Measurements from ENCODE around the gene CD3D. TPM values are rescaled to one million over a fixed set of nuclear protein-coding genes. Genes with fewer than 3 reads are reported as not detected.

Gene CD3D
- polyA plus RNA-seq, 6 donors from 2014 or later, result 0.39 to 3.9 (median 3.0) TPM

DNA sequence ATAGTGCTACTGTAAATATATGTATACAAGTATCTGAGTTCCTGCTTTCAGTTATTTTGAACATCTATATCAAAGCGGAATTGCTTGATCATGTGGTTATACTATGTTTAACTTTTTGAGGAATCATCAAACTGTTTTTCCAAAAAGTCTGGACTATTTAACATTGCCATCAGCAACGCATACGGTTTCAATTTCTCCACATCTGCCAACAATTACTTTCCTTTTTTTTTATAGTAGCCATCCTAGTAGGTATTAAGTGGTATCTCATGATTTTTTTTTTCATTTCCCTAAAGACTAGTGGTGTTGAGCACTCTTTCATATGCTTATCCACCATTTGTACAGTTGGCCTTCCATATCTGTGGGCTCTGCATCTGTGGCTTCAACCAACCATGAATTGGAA, 15.6 kb upstream of the CD3D start:
- H3K27me3 Mint-ChIP-seq, result peaks cover 0 to 8% (median 0%) of the 10 kb centered on the region in 3 donors

DNA sequence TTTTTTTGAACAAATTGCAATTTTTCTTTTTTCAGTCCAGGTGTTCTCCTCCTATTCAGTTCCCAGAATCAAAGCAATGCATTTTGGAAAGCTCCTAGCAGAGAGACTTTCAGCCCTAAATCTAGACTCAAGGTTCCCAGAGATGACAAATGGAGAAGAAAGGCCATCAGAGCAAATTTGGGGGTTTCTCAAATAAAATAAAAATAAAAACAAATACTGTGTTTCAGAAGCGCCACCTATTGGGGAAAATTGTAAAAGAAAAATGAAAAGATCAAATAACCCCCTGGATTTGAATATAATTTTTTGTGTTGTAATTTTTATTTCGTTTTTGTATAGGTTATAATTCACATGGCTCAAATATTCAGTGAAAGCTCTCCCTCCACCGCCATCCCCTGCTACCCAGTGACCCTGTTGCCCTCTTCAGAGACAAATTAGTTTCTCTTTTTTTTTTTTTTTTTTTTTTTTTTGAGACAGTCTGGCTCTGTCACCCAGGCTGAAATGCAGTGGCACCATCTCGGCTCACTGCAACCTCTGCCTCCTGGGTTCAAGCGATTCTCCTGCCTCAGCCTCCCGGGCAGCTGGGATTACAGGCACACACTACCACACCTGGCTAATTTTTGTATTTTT, 10.7 kb upstream of the CD3D start:
- ATAC-seq (ENCODE audit: low read depth in 2 of 2), result peak in 1 of 2 donors; percentile 30
- H3K9me3 Mint-ChIP-seq, result no peaks in the 10 kb centered on the region
- DNase-seq, result peak; percentile 30
- H3K36me3 Mint-ChIP-seq, result no peaks in the 10 kb centered on the region
- H3K4me1 Mint-ChIP-seq, result peaks cover 0 to 2% (median 0%) of the 10 kb centered on the region in 3 donors
- H3K4me3 Mint-ChIP-seq, result no peak overlapping the region
- peaks cover 13 to 28% (median 20%) of the 10 kb centered on the region in 3 donors for H3K27me3 Mint-ChIP-seq
- peak overlapping the region in 1 of 6 donors; percentile 49 for H3K27ac Mint-ChIP-seq

More for the DNA sequence above, 15.6 kb upstream of the CD3D start:
- peaks cover 28 to 41% (median 32%) of the 10 kb centered on the region in 3 donors for H3K4me1 Mint-ChIP-seq
- peak overlapping the region in 1 of 6 donors; percentile 95 for H3K27ac Mint-ChIP-seq
- DNase-seq (no peak), ATAC-seq (ENCODE audit: low read depth in 2 of 2) (no peak)
- H3K4me3 Mint-ChIP-seq, result peak overlapping the region in 1 of 8 donors; percentile 98
- H3K9me3 Mint-ChIP-seq, result peaks cover 0 to 3% (median 0%) of the 10 kb centered on the region in 7 donors
- no peaks in the 10 kb centered on the region for H3K36me3 Mint-ChIP-seq

- peaks cover 2 to 5% (median 4%) of the 10 kb centered on the region in 3 donors for H3K4me1 Mint-ChIP-seq
These were observed 7.0 kb upstream of the CD3D start for GRCh38 chr11:118349475-118349874.

DNA sequence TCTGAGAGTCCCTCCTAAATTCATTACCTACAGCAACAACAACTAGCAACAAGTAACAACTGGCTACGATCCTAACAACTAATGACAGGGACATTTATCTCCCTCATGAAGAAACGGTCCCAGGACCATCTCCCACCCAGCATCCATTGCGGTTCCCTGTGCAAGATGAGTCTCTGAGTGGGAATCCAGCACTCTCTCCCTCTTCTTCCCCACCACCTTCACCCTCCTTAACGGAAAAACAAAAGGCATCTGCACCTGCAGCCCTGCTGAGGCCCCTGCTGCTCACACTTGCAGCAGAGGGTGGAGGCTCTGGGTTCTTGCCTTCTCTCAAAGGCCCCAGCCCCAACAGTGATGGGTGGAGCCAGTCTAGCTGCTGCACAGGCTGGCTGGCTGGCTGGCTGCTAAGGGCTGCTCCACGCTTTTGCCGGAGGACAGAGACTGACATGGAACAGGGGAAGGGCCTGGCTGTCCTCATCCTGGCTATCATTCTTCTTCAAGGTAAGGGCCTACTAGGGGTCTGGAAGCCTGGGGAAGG, 1.5 kb upstream of the CD3D start, which contains the start of gene CD3G:
CD3G (plus strand) TSS at position 364 of the 535 bp plus-strand sequence; CDS start at position 444, 80 bp downstream.
- DNase-seq (no peak), ATAC-seq (ENCODE audit: low read depth in 2 of 2) (no peak)
- Mint-ChIP-seq H3K9me3 (peaks cover 0 to 4% (median 0%) of the 10 kb centered on the region in 7 donors), H3K36me3 (no peaks in the 10 kb centered on the region), H3K27me3 (peaks cover 27 to 39% (median 30%) of the 10 kb centered on the region in 3 donors), H3K4me1 (peaks cover 1 to 10% (median 4%) of the 10 kb centered on the region in 3 donors), H3K27ac (no peak within 1 kb of the TSS), H3K4me3 (peak within 1 kb of the TSS in 1 of 8 donors; percentile 79)

More at GRCh38 chr11:118349475-118349874, 7.0 kb upstream of the CD3D start:
- Mint-ChIP-seq H3K27ac (no peak overlapping the region), H3K36me3 (no peaks in the 10 kb centered on the region), H3K4me3 (no peak overlapping the region), H3K27me3 (peaks cover 29 to 48% (median 38%) of the 10 kb centered on the region in 3 donors), H3K9me3 (peaks cover 0 to 4% (median 0%) of the 10 kb centered on the region in 7 donors)
- no peak for DNase-seq
- ATAC-seq (ENCODE audit: low read depth in 2 of 2), result no peak

DNA sequence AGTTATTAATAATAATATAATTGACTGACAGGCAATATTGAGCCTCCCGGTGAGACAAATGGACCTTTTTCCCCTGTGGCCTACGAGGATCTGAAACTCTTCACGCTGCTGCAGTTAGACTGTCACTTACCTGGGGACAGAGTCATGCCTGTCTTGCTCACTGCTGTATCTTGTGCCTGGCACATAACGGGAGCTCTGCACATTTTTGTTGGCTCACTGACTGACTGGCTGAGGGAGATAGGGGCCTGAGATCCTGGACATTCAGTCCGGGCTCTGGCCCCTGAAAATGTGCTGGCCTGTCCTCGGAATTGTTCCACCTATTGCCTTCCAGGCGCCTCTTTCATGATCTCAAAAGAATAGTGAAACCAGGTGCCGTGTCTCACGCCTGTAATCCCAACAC, 743 bp upstream of the CD3D start:
- no peak for ATAC-seq (ENCODE audit: low read depth in 2 of 2)
- Mint-ChIP-seq H3K36me3 (no peaks in the 10 kb centered on the region), H3K27ac (no peak overlapping the region), H3K9me3 (peaks cover 0 to 4% (median 0%) of the 10 kb centered on the region in 7 donors), H3K27me3 (peaks cover 20 to 31% (median 23%) of the 10 kb centered on the region in 3 donors), H3K4me1 (peaks cover 8 to 16% (median 10%) of the 10 kb centered on the region in 3 donors), H3K4me3 (peak overlapping the region in 1 of 8 donors; percentile 79)
- DNase-seq, result no peak

GRCh38 chr11:118341815-118342489, 553 bp downstream of the CD3D start:
- H3K9me3 Mint-ChIP-seq, result peaks cover 0 to 4% (median 0%) of the 10 kb centered on the region in 7 donors
- peaks cover 8 to 16% (median 10%) of the 10 kb centered on the region in 3 donors for H3K4me1 Mint-ChIP-seq
- ATAC-seq (ENCODE audit: low read depth in 2 of 2) (no peak), DNase-seq (no peak)
- peak overlapping the region in 1 of 8 donors; percentile 19 for H3K4me3 Mint-ChIP-seq
- H3K36me3 Mint-ChIP-seq, result no peaks in the 10 kb centered on the region
- H3K27ac Mint-ChIP-seq, result no peak overlapping the region
- H3K27me3 Mint-ChIP-seq, result peaks cover 18 to 24% (median 21%) of the 10 kb centered on the region in 3 donors

DNA sequence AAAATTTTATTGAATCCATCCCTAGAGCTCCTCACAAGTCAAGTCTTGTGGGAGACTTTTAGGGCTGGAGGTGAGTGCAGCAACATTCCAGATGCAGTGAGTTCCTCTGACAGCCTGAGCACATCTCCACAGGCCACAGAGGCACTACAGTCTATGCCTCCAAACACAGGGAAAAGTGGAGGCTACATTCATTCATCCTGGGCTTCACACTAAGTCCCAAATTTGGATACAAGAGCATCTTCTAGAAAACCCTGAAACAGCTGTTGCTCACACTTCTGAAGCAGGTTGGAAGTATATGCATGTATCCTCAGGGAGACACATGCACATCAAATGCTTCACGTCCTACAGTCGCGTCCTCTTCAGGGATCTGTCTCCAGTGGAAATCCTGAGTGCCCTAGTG, 1.2 kb downstream of the CD3D start:
- H3K27ac Mint-ChIP-seq, result no peak overlapping the region
- no peak for ATAC-seq (ENCODE audit: low read depth in 2 of 2)
- no peaks in the 10 kb centered on the region for H3K36me3 Mint-ChIP-seq

DNA sequence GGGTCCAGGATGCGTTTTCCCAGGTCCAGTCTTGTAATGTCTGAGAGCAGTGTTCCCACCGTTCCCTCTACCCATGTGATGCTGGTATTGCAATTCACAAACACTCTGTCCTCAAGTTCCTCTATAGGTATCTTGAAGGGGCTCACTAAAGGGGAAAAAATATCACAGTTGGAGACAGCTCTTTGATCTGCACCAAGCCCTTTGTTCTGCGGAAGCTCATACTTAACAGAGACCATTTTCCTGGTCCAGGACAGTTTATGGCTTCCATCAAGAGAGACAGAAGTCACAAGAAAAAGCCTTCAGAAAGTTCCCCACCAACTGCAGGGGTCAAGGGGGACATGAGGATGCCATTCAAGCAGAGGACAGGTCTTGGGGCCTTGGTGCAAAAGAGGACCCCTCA, 2.1 kb downstream of the CD3D start:
- Mint-ChIP-seq H3K4me3 (no peak overlapping the region), H3K27ac (peak overlapping the region in 1 of 6 donors; percentile 37), H3K9me3 (peaks cover 0 to 3% (median 0%) of the 10 kb centered on the region in 7 donors), H3K27me3 (peaks cover 12 to 13% (median 13%) of the 10 kb centered on the region in 3 donors), H3K4me1 (peaks cover 8 to 13% (median 8%) of the 10 kb centered on the region in 3 donors), H3K36me3 (no peaks in the 10 kb centered on the region)
- DNase-seq (no peak), ATAC-seq (ENCODE audit: low read depth in 2 of 2) (no peak)

More for the DNA sequence above, 1.2 kb downstream of the CD3D start:
- Mint-ChIP-seq H3K4me1 (peaks cover 8 to 16% (median 10%) of the 10 kb centered on the region in 3 donors), H3K27me3 (peaks cover 15 to 19% (median 18%) of the 10 kb centered on the region in 3 donors), H3K4me3 (no peak overlapping the region), H3K9me3 (peaks cover 0 to 4% (median 0%) of the 10 kb centered on the region in 7 donors)
- DNase-seq, result no peak

GRCh38 chr11:118339281-118339961, 3.1 kb downstream of the CD3D start:
- Mint-ChIP-seq H3K27me3 (peaks cover 3 to 4% (median 4%) of the 10 kb centered on the region in 3 donors), H3K4me3 (peak overlapping the region in 1 of 8 donors; percentile 25), H3K4me1 (peaks cover 5 to 11% (median 8%) of the 10 kb centered on the region in 3 donors), H3K9me3 (peaks cover 0 to 3% (median 0%) of the 10 kb centered on the region in 7 donors), H3K36me3 (no peaks in the 10 kb centered on the region), H3K27ac (peak overlapping the region in 2 of 6 donors; percentile 26 to 49)
- no peak for ATAC-seq (ENCODE audit: low read depth in 2 of 2)
- DNase-seq, result no peak

DNA sequence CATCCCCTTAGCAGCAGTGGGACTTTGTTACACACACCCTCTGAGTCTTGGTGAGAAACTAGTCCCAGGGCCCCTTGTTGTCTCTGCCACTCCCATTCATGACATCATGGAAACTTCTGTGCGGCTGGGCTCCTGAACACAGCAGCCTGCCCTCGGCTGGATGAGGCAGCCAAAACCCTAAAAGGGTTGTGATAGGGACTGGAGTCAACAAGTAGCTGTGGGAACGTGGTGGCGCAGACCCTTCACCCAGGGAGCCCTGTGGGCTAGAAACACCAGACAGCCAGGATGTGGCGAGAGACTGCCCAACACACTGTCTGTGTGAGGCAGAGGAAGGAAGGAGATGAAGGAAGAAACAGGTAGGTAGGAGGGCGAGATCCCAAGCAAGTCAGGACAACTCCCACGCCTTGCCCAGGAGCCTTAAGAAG, 3.9 kb downstream of the CD3D start:
- Mint-ChIP-seq H3K4me1 (peaks cover 5 to 11% (median 8%) of the 10 kb centered on the region in 3 donors), H3K27ac (peak overlapping the region in 1 of 6 donors; percentile 53), H3K36me3 (no peaks in the 10 kb centered on the region), H3K27me3 (peaks cover 0 to 4% (median 4%) of the 10 kb centered on the region in 3 donors), H3K4me3 (peak overlapping the region in 2 of 8 donors; percentile 2 to 50), H3K9me3 (peaks cover 0 to 1% (median 0%) of the 10 kb centered on the region in 7 donors)
- DNase-seq, result no peak
- ATAC-seq (ENCODE audit: low read depth in 2 of 2), result no peak

DNA sequence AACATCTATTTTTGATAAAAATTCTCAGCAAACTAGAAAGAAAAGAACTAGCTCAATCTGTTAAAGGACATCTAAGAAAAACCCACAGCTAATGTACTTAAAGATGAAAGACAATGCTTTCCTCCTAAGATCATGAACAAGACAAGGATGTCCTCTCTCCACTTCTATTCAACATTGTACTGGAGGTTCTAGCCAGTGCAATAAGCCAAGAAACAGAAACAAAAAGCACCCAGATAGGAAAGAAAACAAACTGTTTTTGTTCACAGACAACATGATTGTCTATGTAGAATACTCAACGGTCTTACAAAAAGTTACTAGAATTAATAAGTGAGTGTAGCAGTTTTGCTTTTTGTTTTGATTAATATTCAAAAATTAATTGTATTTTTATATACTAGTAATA, 7.8 kb downstream of the CD3D start:
- DNase-seq, result no peak
- Mint-ChIP-seq H3K4me3 (no peak overlapping the region), H3K27me3 (peaks cover 0 to 4% (median 0%) of the 10 kb centered on the region in 3 donors), H3K9me3 (no peaks in the 10 kb centered on the region), H3K4me1 (peaks cover 5 to 11% (median 8%) of the 10 kb centered on the region in 3 donors), H3K27ac (no peak overlapping the region), H3K36me3 (no peaks in the 10 kb centered on the region)
- no peak for ATAC-seq (ENCODE audit: low read depth in 2 of 2)

DNA sequence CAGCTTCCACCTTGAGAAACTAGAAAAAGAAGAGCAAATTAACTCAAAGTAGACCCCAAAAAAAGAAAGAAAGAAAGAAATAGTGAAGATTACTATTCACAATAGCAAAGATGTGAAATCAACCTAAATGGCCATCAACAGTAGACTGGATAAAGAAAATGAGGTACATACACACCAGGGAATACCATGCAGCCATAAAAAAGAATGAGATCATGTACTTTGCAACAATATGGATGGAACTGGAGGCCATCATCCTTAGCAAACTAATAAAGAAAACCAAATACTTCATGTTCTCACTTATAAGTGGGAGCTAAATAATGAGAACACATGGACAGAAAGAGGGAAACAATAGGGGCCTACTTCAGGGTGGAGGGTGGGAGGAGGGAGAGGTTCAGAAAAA, 13.8 kb downstream of the CD3D start:
- no peak overlapping the region for H3K4me3 Mint-ChIP-seq
- peaks cover 0 to 5% (median 0%) of the 10 kb centered on the region in 3 donors for H3K4me1 Mint-ChIP-seq
- H3K36me3 Mint-ChIP-seq, result no peaks in the 10 kb centered on the region
- no peak for ATAC-seq (ENCODE audit: low read depth in 2 of 2)
- no peak for DNase-seq
- peaks cover 0 to 12% (median 8%) of the 10 kb centered on the region in 3 donors for H3K27me3 Mint-ChIP-seq
- H3K9me3 Mint-ChIP-seq, result peaks cover 0 to 2% (median 0%) of the 10 kb centered on the region in 7 donors
- no peak overlapping the region for H3K27ac Mint-ChIP-seq

Data from naive B cell (primary cell).